ENCODE data around the gene PDCD1. TPM values are rescaled to one million over a fixed set of nuclear protein-coding genes. Genes with fewer than 3 reads are reported as not detected.

PDCD1 gene
- total and polyA plus RNA-seq, 2 of the 8 experiments (the other 6 are each of a cell fraction or from before 2014, with no cell fraction given), result 0.48 to 1.1 TPM

DNA sequence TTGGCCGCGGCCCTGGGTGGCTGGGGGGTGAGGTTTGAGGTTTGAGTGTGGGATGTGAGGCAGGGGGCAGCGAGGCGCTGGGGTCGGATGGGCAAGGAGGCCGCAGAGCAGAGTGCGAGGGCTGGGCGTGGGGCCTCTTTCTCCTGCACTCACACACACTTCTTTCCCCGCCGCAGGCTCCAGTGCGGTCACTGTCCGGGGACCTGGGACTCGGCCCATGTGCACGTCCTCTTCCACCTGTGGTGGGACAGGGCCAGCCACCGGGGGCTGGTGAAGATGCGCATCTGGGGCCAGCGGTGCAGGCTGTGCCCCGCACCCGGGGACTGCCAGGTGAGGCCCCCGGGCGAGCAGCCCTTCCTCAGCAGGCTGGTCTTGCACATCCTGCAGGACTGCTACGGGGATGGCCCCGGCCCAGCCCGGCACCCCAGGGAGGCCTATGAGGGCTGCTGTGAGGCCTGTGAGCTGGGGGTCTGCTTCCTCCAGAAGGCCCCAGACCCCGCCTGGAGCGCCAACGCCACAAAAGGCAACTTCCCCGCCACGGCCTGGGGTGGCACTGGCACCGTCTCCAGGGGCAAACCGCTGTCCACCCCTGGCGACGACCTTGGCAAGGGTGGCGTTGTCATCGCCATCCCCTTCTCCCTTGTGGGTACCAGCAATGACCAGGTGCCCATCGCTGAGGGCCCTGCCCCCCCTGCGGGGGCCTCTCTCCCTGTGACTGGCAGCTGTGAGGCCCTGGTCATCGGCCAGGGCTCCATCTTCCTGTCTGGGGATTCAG lies 13.0 kb upstream of the PDCD1 start:
- Histone ChIP-seq H2AK5ac (ENCODE audit: low read depth, low read length) (no peak overlapping the region), H2BK20ac (ENCODE audit: low read length) (no peak overlapping the region), H3K79me1 (ENCODE audit: low read depth, low read length) (no peaks in the 10 kb centered on the region), H3K18ac (ENCODE audit: extremely low read depth, low read length) (no peak overlapping the region), H3K9me3 (ENCODE audit: insufficient read depth in 2 of 2, low read depth in 1 of 2, low read length in 1 of 2) (peaks cover 7 to 18% of the 10 kb centered on the region in 2 experiments; a peak in 3 of 4 replicates), H3K4ac (replicated peaks; ENCODE audit: insufficient read length, low read depth, low read length) (no peak overlapping the region), H3K4me1 (replicated peaks in 1 of 4; ENCODE audit: control insufficient read depth in 3 of 4, insufficient read depth in 4 of 4, low read length in 3 of 4) (peaks cover 0 to under 1% (median 0%) of the 10 kb centered on the region in 4 experiments; a peak in 1 of 7 replicates), H2BK12ac (ENCODE audit: low read depth, low read length) (no peak overlapping the region), H3K14ac (ENCODE audit: insufficient read length) (no peak overlapping the region), H2BK15ac (ENCODE audit: low read length) (no peak overlapping the region), H3K23ac (ENCODE audit: insufficient read length) (no peak overlapping the region), H2AFZ (ENCODE audit: low read length) (no peak overlapping the region), H3K4me2 (ENCODE audit: insufficient read depth in 1 of 2, low read depth in 2 of 2, low read length in 2 of 2) (no peak overlapping the region), H2BK5ac (ENCODE audit: low read depth, low read length) (no peak overlapping the region), H4K91ac (replicated peaks; ENCODE audit: insufficient read length, low read length) (no peak overlapping the region), H4K8ac (ENCODE audit: extremely low read depth, insufficient read depth, low read length) (no peak overlapping the region), H3K27me3 (replicated peaks in 1 of 4; ENCODE audit: control insufficient read depth in 3 of 4, extremely low read depth in 1 of 4, insufficient read depth in 3 of 4, low read length in 3 of 4) (no peaks in the 10 kb centered on the region), H3K4me3 (ENCODE audit: extremely low read depth in 1 of 4, insufficient read depth in 2 of 4, low read depth in 3 of 4, low read length in 4 of 4) (no peak overlapping the region), H3K36me3 (ENCODE audit: control insufficient read depth in 2 of 4, insufficient read depth in 4 of 4, low read length in 3 of 4) (no peaks in the 10 kb centered on the region), H4K5ac (ENCODE audit: insufficient read length, low read depth, low read length) (no peak overlapping the region), H3K9ac (replicated peaks in 1 of 4; ENCODE audit: extremely low read depth in 1 of 4, low read depth in 3 of 4, low read length in 3 of 4) (no peak overlapping the region), H3K56ac (replicated peaks; ENCODE audit: insufficient read length, low read depth, low read length) (no peak overlapping the region), H3K23me2 (ENCODE audit: low read depth, low read length) (no peaks in the 10 kb centered on the region), H4K20me1 (replicated peaks in 1 of 2; ENCODE audit: control insufficient read depth in 1 of 2, insufficient read depth in 2 of 2, low read length in 2 of 2) (no peaks in the 10 kb centered on the region), H3K79me2 (ENCODE audit: control insufficient read depth in 1 of 2, insufficient read depth in 2 of 2, low read length in 2 of 2) (no peaks in the 10 kb centered on the region), H3K27ac (ENCODE audit: low read depth, low read length) (no peak overlapping the region), H2BK120ac (replicated peaks; ENCODE audit: low read depth, low read length) (no peak overlapping the region)
- CTCF ChIA-PET (ENCODE audit: partially characterized antibody), result no interaction called here
- TF ChIP-seq CHD2 (IDR thresholded peaks at IDR 0.05; ENCODE audit: low read length) (no peak), CHD1 (IDR thresholded peaks at IDR 0.05; ENCODE audit: low read depth, low read length) (no peak), NRF1 (IDR thresholded peaks at IDR 0.05; ENCODE audit: low read depth, low read length) (no peak), KDM4A (IDR thresholded peaks at IDR 0.05; ENCODE audit: low read depth, low read length, severe bottlenecking) (no peak)
- TF ChIP-seq, protein P1, sequence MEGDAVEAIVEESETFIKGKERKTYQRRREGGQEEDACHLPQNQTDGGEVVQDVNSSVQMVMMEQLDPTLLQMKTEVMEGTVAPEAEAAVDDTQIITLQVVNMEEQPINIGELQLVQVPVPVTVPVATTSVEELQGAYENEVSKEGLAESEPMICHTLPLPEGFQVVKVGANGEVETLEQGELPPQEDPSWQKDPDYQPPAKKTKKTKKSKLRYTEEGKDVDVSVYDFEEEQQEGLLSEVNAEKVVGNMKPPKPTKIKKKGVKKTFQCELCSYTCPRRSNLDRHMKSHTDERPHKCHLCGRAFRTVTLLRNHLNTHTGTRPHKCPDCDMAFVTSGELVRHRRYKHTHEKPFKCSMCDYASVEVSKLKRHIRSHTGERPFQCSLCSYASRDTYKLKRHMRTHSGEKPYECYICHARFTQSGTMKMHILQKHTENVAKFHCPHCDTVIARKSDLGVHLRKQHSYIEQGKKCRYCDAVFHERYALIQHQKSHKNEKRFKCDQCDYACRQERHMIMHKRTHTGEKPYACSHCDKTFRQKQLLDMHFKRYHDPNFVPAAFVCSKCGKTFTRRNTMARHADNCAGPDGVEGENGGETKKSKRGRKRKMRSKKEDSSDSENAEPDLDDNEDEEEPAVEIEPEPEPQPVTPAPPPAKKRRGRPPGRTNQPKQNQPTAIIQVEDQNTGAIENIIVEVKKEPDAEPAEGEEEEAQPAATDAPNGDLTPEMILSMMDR (IDR thresholded peaks at IDR 0.05; ENCODE audit: control extremely low read depth in 1 of 3, insufficient read depth in 1 of 3, low read depth in 1 of 3, low read length in 3 of 3), result no peak
- WGBS, 2 experiments (ENCODE audit: extremely low coverage in 1 of 2, insufficient coverage in 1 of 2, insufficient read length in 1 of 2, insufficient replicate concordance in 2 of 2, low coverage in 1 of 2, low lambda C conversion rate in 2 of 2, missing lambda C conversion rate in 1 of 2), result 88% methylated on average over 30 of the region's 38 CpGs; no CpG with 5 or more reads in 1 of the 2 experiments
- POLR2A ChIA-PET (ENCODE audit: partially characterized antibody), result no interaction called here
- no peak for FAIRE-seq
- DNase-seq (ENCODE audit: low read depth in 1 of 2, low spot score in 2 of 2), result no peak

All from H1 (cell line).